NCI-H1436 treated with DMSO at 0.1 percent for 48 hours (cell line): ENCODE results near the gene CTDP1.

Experiments used
- DNase-seq: peaks from one replicate; lab custom pipeline; 2025; lab: John Stamatoyannopoulos, UW

Gene CTDP1

GRCh38 chr18:79782566-79783308 is 103.1 kb downstream of the CTDP1 start:
- DNase-seq: no peak

GRCh38 chr18:79784071-79784913 is 104.7 kb downstream of the CTDP1 start:
- DNase-seq: no peak

- DNase-seq: no peak
These were observed 105.6 kb downstream of the CTDP1 start for GRCh38 chr18:79784965-79785770.

- DNase-seq: no peak
These were observed 106.2 kb downstream of the CTDP1 start for GRCh38 chr18:79785831-79786230.

GRCh38 chr18:79786304-79786703 is 106.7 kb downstream of the CTDP1 start:
- DNase-seq: no peak

GRCh38 chr18:79786786-79787526 is 107.4 kb downstream of the CTDP1 start:
- no peak for DNase-seq

GRCh38 chr18:79787527-79787864 is 107.9 kb downstream of the CTDP1 start:
- no peak for DNase-seq

- DNase-seq: no peak
These were observed 108.5 kb downstream of the CTDP1 start for GRCh38 chr18:79787865-79788733.

GRCh38 chr18:79788734-79789085 is 109.1 kb downstream of the CTDP1 start:
- DNase-seq: no peak

GRCh38 chr18:79789091-79789891 is 109.7 kb downstream of the CTDP1 start:
- DNase-seq: no peak

GRCh38 chr18:79789901-79790890 is 110.6 kb downstream of the CTDP1 start:
- DNase-seq: peak; percentile 52

- DNase-seq: peak; percentile 10
These were observed 111.7 kb downstream of the CTDP1 start for GRCh38 chr18:79790996-79791972.

GRCh38 chr18:79792096-79792987 is 112.7 kb downstream of the CTDP1 start:
- DNase-seq: no peak

- no peak for DNase-seq
These were observed 113.4 kb downstream of the CTDP1 start for GRCh38 chr18:79792988-79793355.

GRCh38 chr18:79794846-79795245 is 115.2 kb downstream of the CTDP1 start:
- DNase-seq: no peak

- no peak for DNase-seq
These were observed 115.8 kb downstream of the CTDP1 start for GRCh38 chr18:79795446-79795845.

GRCh38 chr18:79796016-79796415 is 116.4 kb downstream of the CTDP1 start:
- no peak for DNase-seq
